ENCODE measurements around the gene F11R. TPM values are rescaled to one million over a fixed set of nuclear protein-coding genes. Genes with fewer than 3 reads are reported as not detected.

The F11R gene
- total and polyA plus RNA-seq, 10 of the 15 experiments (the other 5 are each of a cell fraction or from before 2014, with no cell fraction given): 15.3 to 80.9 (median 24.3) TPM

- ATAC-seq: peak; percentile 86
- Histone ChIP-seq H2AFZ (ENCODE audit: control insufficient read depth, low read depth, low read length) (peak within 1 kb of the TSS; percentile 39), H3K36me3 (ENCODE audit: control insufficient read depth in 2 of 2, insufficient read depth in 2 of 2, low read length in 1 of 2) (0 out of 4 replicates have a peak, but pooled peaks cover 0 to 9% of the 10 kb centered on the region in 2 experiments), H3K4me1 (ENCODE audit: control insufficient read depth, insufficient read depth, low read length) (peaks cover 20% of the 10 kb centered on the region), H3K27ac (ENCODE audit: control insufficient read depth, insufficient read depth) (peak within 1 kb of the TSS; percentile 98), H3K9me3 (replicated peaks; ENCODE audit: control insufficient read depth, insufficient read depth, low read length) (no peaks in the 10 kb centered on the region), H3K4me3 (peak within 1 kb of the TSS; percentile 94), H3K27me3 (replicated peaks in 1 of 2; ENCODE audit: control insufficient read depth in 2 of 2, insufficient read depth in 2 of 2, low read length in 1 of 2) (no peaks in the 10 kb centered on the region), H3K9ac (ENCODE audit: control insufficient read depth, insufficient read depth, low read length) (peak within 1 kb of the TSS; percentile 98), H4K20me1 (ENCODE audit: control insufficient read depth, insufficient read depth) (peaks cover 11% of the 10 kb centered on the region; the same call in 1 of the 2 replicates), H3K4me2 (ENCODE audit: control insufficient read depth, insufficient read depth) (peak within 1 kb of the TSS; percentile 99), H3K79me2 (ENCODE audit: control insufficient read depth, insufficient read depth, low read length) (peaks cover 46% of the 10 kb centered on the region)
- intact Hi-C loops (cut with micrococcal nuclease; ENCODE audit: unreplicated experiment) (loop anchor here (1.0 to 2.0 kb wide), 4 partner anchors 26 to 77 kb away; partner anchors contain the start of gene DEDD), in situ Hi-C loops (cut with MboI) (no loop called here)
- RAD21 ChIA-PET (ENCODE audit: unreplicated experiment): interaction anchor here (0.6 to 7.1 kb wide), 20 partner anchors 21 to 362 kb away, joined by 3 to 107 read pairs (median 4); partner anchors contain the start of genes DEDD, F11R, KLHDC9 and PPOX
- WGBS (ENCODE audit: insufficient coverage, insufficient replicate concordance, low lambda C conversion rate, missing lambda C conversion rate): 1% methylated on average over 9 of the region's 9 CpGs
- SMC1A ChIA-PET (ENCODE audit: uncharacterized antibody, unreplicated experiment): interaction anchor here (0.6 to 9.0 kb wide), 21 partner anchors 10 to 414 kb away, joined by 3 to 134 read pairs (median 4); partner anchors contain the start of genes DEDD, F11R, KLHDC9 and NDUFS2
- POLR2A ChIA-PET: interaction anchor here (0.6 to 6.8 kb wide), 23 partner anchors 9 to 362 kb away, joined by 3 to 139 read pairs (median 5); partner anchors contain the start of genes DEDD, F11R, KLHDC9 and LY9
- DNase-seq (ENCODE audit: low read depth, low spot score): peak; percentile 97
- BruUV-seq (replicated peaks): no TSS peak
- CTCF ChIA-PET: interaction anchor here (0.7 to 8.6 kb wide), 16 partner anchors 10 to 275 kb away, joined by 3 to 111 read pairs (median 6); partner anchors contain the start of genes F11R, KLHDC9, NECTIN4 and TSTD1
- peak; percentile 99 for FAIRE-seq
- TF ChIP-seq, protein P1, sequence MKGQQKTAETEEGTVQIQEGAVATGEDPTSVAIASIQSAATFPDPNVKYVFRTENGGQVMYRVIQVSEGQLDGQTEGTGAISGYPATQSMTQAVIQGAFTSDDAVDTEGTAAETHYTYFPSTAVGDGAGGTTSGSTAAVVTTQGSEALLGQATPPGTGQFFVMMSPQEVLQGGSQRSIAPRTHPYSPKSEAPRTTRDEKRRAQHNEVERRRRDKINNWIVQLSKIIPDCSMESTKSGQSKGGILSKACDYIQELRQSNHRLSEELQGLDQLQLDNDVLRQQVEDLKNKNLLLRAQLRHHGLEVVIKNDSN (IDR thresholded peaks at IDR 0.05; ENCODE audit: borderline replicate concordance, extremely low read length, insufficient read depth, low read depth, low read length): peak; percentile 37
- TF ChIP-seq YY1 (IDR thresholded peaks at IDR 0.05; ENCODE audit: low read depth, low read length) (peak; percentile 80), RFX5 (IDR thresholded peaks at IDR 0.05; ENCODE audit: low read depth, low read length) (peak; percentile 63), ZBTB40 (IDR thresholded peaks at IDR 0.05; ENCODE audit: borderline replicate concordance) (peak; percentile 93), SMAD5 (IDR thresholded peaks at IDR 0.05; ENCODE audit: low read depth) (0 out of 2 replicates have a peak, but pooled peaks have one; percentile 10), KLF5 (IDR thresholded peaks at IDR 0.05; ENCODE audit: partially characterized antibody) (no peak), RUNX3 (IDR thresholded peaks at IDR 0.05; ENCODE audit: low read length) (peak; percentile 99), BCL11A (IDR thresholded peaks at IDR 0.05; ENCODE audit: low read depth, low read length) (0 out of 2 replicates have a peak, but pooled peaks have one; percentile 6), POLR2AphosphoS5 (IDR thresholded peaks at IDR 0.05; ENCODE audit: low read length) (peak; percentile 87), EP300 (IDR thresholded peaks at IDR 0.05; ENCODE audit: borderline replicate concordance in 1 of 2, control insufficient read depth in 1 of 2, low read depth in 2 of 2, low read length in 2 of 2) (peak in 1 of 2 experiments; percentile 60; a peak in 3 of 4 replicates), POLR2A (IDR thresholded peaks at IDR 0.05; ENCODE audit: low read depth, low read length) (peak; percentile 92), ESRRA (IDR thresholded peaks at IDR 0.05; ENCODE audit: low read length) (no peak), TCF12 (IDR thresholded peaks at IDR 0.05; ENCODE audit: low read depth, low read length) (peak; percentile 61; the same call in 1 of the 2 replicates), TARDBP (IDR thresholded peaks at IDR 0.05; ENCODE audit: borderline replicate concordance) (0 out of 2 replicates have a peak, but pooled peaks have one; percentile 63), NFIC (IDR thresholded peaks at IDR 0.05; ENCODE audit: low read depth, low read length) (peak; percentile 53; the same call in 1 of the 2 replicates), FOXK2 (IDR thresholded peaks at IDR 0.05) (no peak), JUND (IDR thresholded peaks at IDR 0.05; ENCODE audit: low read depth, low read length) (no peak), STAT1 (conservative IDR thresholded peaks at IDR 0.05) (no peak)
- TF ChIP-seq, protein P2, sequence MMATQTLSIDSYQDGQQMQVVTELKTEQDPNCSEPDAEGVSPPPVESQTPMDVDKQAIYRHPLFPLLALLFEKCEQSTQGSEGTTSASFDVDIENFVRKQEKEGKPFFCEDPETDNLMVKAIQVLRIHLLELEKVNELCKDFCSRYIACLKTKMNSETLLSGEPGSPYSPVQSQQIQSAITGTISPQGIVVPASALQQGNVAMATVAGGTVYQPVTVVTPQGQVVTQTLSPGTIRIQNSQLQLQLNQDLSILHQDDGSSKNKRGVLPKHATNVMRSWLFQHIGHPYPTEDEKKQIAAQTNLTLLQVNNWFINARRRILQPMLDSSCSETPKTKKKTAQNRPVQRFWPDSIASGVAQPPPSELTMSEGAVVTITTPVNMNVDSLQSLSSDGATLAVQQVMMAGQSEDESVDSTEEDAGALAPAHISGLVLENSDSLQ (IDR thresholded peaks at IDR 0.05): peak; percentile 80
Observed at GRCh38 chr1:161069731-161070270, 48.8 kb upstream of the F11R start, which contains the start of gene ARHGAP30. TSS of gene ARHGAP30 (minus strand) at chr1:161069891. CDS start at chr1:161069624, 267 bp downstream.

Data from GM12878 (cell line).